Measurements from ENCODE around the gene SHQ1. TPM values are rescaled to one million over a fixed set of nuclear protein-coding genes. Genes with fewer than 3 reads are reported as not detected.

The SHQ1 gene
- total and polyA plus RNA-seq, 2 experiments from 2014 or later, result 18.3 to 28.7 TPM

DNA sequence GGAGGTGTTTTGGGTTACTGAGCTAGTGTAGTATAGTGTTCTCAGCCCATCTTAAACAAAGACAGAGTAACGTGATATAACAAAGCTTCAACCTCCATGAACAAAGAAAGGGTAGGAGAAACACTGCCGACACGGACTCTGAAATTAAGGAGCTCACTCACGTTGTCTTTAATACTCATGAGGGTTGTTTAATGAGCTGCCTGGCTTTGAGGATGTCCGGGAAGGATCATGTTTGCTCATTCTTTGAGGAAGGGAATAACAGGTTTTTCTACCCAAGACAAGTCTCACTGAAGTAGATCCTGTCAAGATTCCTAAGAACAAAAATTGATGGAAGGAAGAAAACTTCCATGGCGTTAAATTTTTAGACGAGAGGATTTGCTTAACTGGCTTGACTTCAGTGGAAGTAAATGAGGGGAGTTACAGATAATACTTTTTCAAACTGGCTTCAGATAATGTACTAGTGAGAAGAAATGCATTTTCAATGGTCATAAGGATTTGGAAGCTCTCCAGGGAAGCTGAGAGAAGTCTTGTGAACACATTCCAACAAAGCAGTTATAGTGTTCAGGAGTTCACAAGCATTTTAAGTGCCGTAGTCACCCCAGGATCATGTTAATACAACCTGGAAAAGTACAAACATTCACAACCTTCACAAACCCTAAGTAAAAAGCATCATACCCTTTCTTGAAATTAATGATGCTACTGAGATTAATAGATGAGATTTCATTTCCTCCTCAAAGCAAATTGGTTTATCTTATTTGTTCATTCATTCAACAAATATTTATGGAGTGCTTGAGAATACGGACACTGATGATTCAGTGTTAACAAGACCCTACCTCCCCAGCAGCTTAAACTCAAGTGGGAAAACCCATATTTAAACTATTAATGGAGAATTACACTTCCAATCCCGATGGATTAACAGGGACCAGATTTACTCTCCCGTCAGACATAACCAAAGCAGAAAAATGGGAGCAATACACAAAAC lies 101.5 kb downstream of the SHQ1 start:
- Histone ChIP-seq H3K79me2 (replicated peaks; ENCODE audit: insufficient read depth) (no peaks in the 10 kb centered on the region), H3K4me2 (no peak overlapping the region), H2AFZ (no peak overlapping the region), H3K36me3 (ENCODE audit: insufficient read depth) (no peaks in the 10 kb centered on the region), H3K27me3 (ENCODE audit: insufficient read depth) (no peaks in the 10 kb centered on the region), H4K20me1 (replicated peaks; ENCODE audit: insufficient read depth) (no peaks in the 10 kb centered on the region), H3K4me1 (ENCODE audit: insufficient read depth) (no peaks in the 10 kb centered on the region), H3F3A (replicated peaks; ENCODE audit: low read depth) (no peaks in the 10 kb centered on the region), H3K4me3 (no peak overlapping the region), H3K27ac (ENCODE audit: low read depth) (no peak overlapping the region), H3K9me2 (ENCODE audit: insufficient read depth) (no peaks in the 10 kb centered on the region)
- DNase-seq (ENCODE audit: low spot score), result no peak
- no peak overlapping the region; the same call in 1 of the 2 replicates for H3K27ac Mint-ChIP-seq
- H3K36me3 Mint-ChIP-seq (ENCODE audit: low read depth), result no peaks in the 10 kb centered on the region
- ATAC-seq, result no peak; the same call in 2 of the 3 replicates
- no peaks in the 10 kb centered on the region for H3K27me3 Mint-ChIP-seq (ENCODE audit: insufficient read depth, low read depth, poor library complexity)
- no peak overlapping the region for H3K4me3 Mint-ChIP-seq
- H3K9me3 Mint-ChIP-seq, result no peaks in the 10 kb centered on the region
- H3K4me1 Mint-ChIP-seq, result peaks cover 8% of the 10 kb centered on the region; the same call in 2 of the 3 replicates
- TF ChIP-seq CREB1 (CRISPR knock-in tag; IDR thresholded peaks at IDR 0.05; ENCODE audit: low read depth), result no peak
- TF ChIP-seq JUNB (IDR thresholded peaks at IDR 0.05; ENCODE audit: unreplicated experiment), result no peak

DNA sequence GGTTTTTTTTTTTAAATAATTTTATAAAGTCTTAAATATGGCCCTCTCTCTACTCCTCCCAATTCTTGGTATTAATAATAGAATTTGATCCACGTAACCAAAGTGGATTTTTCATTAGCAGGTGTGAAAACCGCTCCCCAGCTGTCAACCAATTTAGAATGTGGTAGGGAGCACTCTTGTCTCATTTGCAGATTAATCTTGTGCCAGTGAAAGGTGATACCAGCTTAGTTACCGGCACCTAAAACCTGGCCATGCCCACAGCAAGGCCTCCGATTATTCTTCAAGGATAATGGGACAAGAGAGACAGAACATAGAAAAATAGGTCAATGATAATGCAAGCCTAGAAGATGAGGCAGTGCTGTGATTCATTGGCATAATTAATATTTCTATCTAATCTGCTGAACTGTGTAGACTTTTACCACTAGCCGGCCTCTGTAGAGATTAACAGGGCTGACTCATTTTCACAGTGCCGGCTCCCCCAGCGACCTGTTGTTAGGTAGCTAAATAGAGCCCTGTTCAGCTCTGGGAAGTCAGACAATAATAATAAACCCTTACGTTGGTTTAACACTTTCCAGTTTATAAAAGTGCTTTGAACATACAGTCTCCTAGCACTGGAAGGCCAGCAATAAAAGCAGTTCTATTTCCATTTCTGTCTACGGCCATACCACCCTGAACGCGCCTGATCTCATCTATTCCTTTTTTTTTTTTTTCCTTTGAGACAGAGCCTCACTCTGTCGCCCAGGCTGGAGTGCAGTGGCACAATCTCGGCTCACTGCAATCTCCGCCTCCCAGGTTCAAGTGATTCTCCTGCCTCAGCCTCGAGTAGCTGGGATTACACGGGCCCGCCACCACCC lies 102.9 kb downstream of the SHQ1 start:
- Histone ChIP-seq H3K36me3 (ENCODE audit: insufficient read depth) (no peaks in the 10 kb centered on the region), H2AFZ (no peak overlapping the region), H3K79me2 (replicated peaks; ENCODE audit: insufficient read depth) (no peaks in the 10 kb centered on the region), H3K27ac (ENCODE audit: low read depth) (no peak overlapping the region), H3K9me2 (ENCODE audit: insufficient read depth) (no peaks in the 10 kb centered on the region), H3K4me1 (ENCODE audit: insufficient read depth) (no peaks in the 10 kb centered on the region), H3K4me3 (no peak overlapping the region), H3K4me2 (no peak overlapping the region), H4K20me1 (replicated peaks; ENCODE audit: insufficient read depth) (no peaks in the 10 kb centered on the region), H3F3A (replicated peaks; ENCODE audit: low read depth) (no peaks in the 10 kb centered on the region), H3K27me3 (ENCODE audit: insufficient read depth) (no peaks in the 10 kb centered on the region)
- no peak overlapping the region for H3K4me3 Mint-ChIP-seq
- H3K36me3 Mint-ChIP-seq (ENCODE audit: low read depth), result no peaks in the 10 kb centered on the region
- ATAC-seq, result peak; percentile 42; the same call in 1 of the 3 replicates
- H3K27me3 Mint-ChIP-seq (ENCODE audit: insufficient read depth, low read depth, poor library complexity), result no peaks in the 10 kb centered on the region
- no peak overlapping the region for H3K27ac Mint-ChIP-seq
- TF ChIP-seq EZH2phosphoT487 (IDR thresholded peaks at IDR 0.05; ENCODE audit: unreplicated experiment), result no peak
- no peak for DNase-seq (ENCODE audit: low spot score)
- no peaks in the 10 kb centered on the region for H3K9me3 Mint-ChIP-seq
- H3K4me1 Mint-ChIP-seq, result peaks cover 8% of the 10 kb centered on the region; the same call in 2 of the 3 replicates

DNA sequence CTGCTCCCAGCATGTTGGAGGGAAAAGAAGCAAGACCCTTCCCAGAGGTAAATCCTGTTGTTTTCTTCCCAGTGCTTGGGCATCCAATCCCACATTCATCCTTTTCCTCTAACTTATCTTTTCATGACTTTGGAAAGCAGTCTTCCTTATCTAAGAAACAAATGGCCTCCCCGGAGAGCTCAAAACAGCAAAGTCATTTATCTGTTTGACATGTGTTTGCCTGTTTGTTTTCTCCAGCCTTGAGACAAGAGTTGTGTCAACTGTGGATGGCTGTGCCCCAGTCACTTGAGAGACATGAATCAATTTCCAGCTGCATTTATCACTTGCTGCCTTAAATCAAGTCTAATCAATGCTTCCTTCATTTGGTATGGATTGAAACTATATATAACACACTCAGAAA lies 103.9 kb downstream of the SHQ1 start:
- Histone ChIP-seq H3F3A (replicated peaks; ENCODE audit: low read depth) (no peaks in the 10 kb centered on the region), H3K4me3 (no peak overlapping the region), H3K9me2 (ENCODE audit: insufficient read depth) (no peaks in the 10 kb centered on the region), H3K27me3 (ENCODE audit: insufficient read depth) (peaks cover 4% of the 10 kb centered on the region), H2AFZ (no peak overlapping the region), H3K4me2 (no peak overlapping the region), H4K20me1 (replicated peaks; ENCODE audit: insufficient read depth) (no peaks in the 10 kb centered on the region), H3K4me1 (ENCODE audit: insufficient read depth) (no peaks in the 10 kb centered on the region), H3K27ac (ENCODE audit: low read depth) (no peak overlapping the region), H3K79me2 (replicated peaks; ENCODE audit: insufficient read depth) (no peaks in the 10 kb centered on the region), H3K36me3 (ENCODE audit: insufficient read depth) (no peaks in the 10 kb centered on the region)
- Mint-ChIP-seq H3K4me3 (no peak overlapping the region), H3K27me3 (ENCODE audit: insufficient read depth, low read depth, poor library complexity) (peaks cover 6% of the 10 kb centered on the region), H3K4me1 (peaks cover 10% of the 10 kb centered on the region; the same call in 2 of the 3 replicates), H3K27ac (no peak overlapping the region), H3K36me3 (ENCODE audit: low read depth) (no peaks in the 10 kb centered on the region), H3K9me3 (no peaks in the 10 kb centered on the region; the same call in 2 of the 3 replicates)
- no peak for ATAC-seq
- DNase-seq (ENCODE audit: low spot score), result no peak
- no peak for TF ChIP-seq EZH2 (IDR thresholded peaks at IDR 0.05; ENCODE audit: low read depth, unreplicated experiment)
- TF ChIP-seq, protein P1, sequence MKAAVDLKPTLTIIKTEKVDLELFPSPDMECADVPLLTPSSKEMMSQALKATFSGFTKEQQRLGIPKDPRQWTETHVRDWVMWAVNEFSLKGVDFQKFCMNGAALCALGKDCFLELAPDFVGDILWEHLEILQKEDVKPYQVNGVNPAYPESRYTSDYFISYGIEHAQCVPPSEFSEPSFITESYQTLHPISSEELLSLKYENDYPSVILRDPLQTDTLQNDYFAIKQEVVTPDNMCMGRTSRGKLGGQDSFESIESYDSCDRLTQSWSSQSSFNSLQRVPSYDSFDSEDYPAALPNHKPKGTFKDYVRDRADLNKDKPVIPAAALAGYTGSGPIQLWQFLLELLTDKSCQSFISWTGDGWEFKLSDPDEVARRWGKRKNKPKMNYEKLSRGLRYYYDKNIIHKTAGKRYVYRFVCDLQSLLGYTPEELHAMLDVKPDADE (IDR thresholded peaks at IDR 0.05), result no peak
- TF ChIP-seq, protein P2, sequence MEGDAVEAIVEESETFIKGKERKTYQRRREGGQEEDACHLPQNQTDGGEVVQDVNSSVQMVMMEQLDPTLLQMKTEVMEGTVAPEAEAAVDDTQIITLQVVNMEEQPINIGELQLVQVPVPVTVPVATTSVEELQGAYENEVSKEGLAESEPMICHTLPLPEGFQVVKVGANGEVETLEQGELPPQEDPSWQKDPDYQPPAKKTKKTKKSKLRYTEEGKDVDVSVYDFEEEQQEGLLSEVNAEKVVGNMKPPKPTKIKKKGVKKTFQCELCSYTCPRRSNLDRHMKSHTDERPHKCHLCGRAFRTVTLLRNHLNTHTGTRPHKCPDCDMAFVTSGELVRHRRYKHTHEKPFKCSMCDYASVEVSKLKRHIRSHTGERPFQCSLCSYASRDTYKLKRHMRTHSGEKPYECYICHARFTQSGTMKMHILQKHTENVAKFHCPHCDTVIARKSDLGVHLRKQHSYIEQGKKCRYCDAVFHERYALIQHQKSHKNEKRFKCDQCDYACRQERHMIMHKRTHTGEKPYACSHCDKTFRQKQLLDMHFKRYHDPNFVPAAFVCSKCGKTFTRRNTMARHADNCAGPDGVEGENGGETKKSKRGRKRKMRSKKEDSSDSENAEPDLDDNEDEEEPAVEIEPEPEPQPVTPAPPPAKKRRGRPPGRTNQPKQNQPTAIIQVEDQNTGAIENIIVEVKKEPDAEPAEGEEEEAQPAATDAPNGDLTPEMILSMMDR (conservative IDR thresholded peaks at IDR 0.05; ENCODE audit: low read depth in 2 of 2), result no peak
- TF ChIP-seq, protein P3, sequence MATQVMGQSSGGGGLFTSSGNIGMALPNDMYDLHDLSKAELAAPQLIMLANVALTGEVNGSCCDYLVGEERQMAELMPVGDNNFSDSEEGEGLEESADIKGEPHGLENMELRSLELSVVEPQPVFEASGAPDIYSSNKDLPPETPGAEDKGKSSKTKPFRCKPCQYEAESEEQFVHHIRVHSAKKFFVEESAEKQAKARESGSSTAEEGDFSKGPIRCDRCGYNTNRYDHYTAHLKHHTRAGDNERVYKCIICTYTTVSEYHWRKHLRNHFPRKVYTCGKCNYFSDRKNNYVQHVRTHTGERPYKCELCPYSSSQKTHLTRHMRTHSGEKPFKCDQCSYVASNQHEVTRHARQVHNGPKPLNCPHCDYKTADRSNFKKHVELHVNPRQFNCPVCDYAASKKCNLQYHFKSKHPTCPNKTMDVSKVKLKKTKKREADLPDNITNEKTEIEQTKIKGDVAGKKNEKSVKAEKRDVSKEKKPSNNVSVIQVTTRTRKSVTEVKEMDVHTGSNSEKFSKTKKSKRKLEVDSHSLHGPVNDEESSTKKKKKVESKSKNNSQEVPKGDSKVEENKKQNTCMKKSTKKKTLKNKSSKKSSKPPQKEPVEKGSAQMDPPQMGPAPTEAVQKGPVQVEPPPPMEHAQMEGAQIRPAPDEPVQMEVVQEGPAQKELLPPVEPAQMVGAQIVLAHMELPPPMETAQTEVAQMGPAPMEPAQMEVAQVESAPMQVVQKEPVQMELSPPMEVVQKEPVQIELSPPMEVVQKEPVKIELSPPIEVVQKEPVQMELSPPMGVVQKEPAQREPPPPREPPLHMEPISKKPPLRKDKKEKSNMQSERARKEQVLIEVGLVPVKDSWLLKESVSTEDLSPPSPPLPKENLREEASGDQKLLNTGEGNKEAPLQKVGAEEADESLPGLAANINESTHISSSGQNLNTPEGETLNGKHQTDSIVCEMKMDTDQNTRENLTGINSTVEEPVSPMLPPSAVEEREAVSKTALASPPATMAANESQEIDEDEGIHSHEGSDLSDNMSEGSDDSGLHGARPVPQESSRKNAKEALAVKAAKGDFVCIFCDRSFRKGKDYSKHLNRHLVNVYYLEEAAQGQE (IDR thresholded peaks at IDR 0.05; ENCODE audit: unreplicated experiment), result no peak
- TF ChIP-seq EZH2phosphoT487 (IDR thresholded peaks at IDR 0.05; ENCODE audit: unreplicated experiment), result no peak
